Right lobe of liver (tissue), 6 donors: Measurements from ENCODE around the gene ACTN1. TPM values are rescaled to one million over a fixed set of nuclear protein-coding genes. Genes with fewer than 3 reads are reported as not detected.

ENCODE experiments used
- ATAC-seq, 4 donors: fragments of 200-7000 bp; cut with Tn5 transposase; one replicate each; pipeline ENCODE4 v1.9.1; 2020; ENCODE audit warnings: mild to moderate bottlenecking in 4 of 4, moderate library complexity in 4 of 4
- DNase-seq, 3 donors: peaks; one replicate each; pipeline ENCODE4 v3.0.0-alpha.2; 2020
- H3K27ac ChIP-seq, 3 donors: fragments of 200-600 bp; one replicate each; pipeline ENCODE4 v1.8.0; 2022
- H3K27me3 ChIP-seq, 2 donors: fragments of 200-600 bp; one replicate each; pipeline ENCODE4 v1.8.0; 2022
- H3K36me3 ChIP-seq, 4 donors: fragments of 200-600 bp; sonication (generic) in 1 of 4; one replicate each; pipeline versions ENCODE4 v1.5.1 to v1.8.0; 2017 to 2022; ENCODE audit warnings: control low read depth in 1 of 4
- H3K4me1 ChIP-seq, 4 donors: fragments of 200-600 bp; sonication (generic) in 1 of 4; one replicate each; pipeline versions ENCODE4 v1.5.1 to v1.8.0; 2017 to 2022; ENCODE audit warnings: control low read depth in 1 of 4
- H3K4me3 ChIP-seq, 3 donors: fragments of 200-600 bp; one replicate each; pipeline ENCODE4 v1.8.0; 2022
- H3K9me3 ChIP-seq, 4 donors: fragments of 200-600 bp; sonication (generic) in 1 of 4; one replicate each; pipeline versions ENCODE4 v1.5.1 to v1.8.0; 2017 to 2022; ENCODE audit warnings: control low read depth in 1 of 4
- CTCF ChIP-seq, 4 donors: fragments of 200-600 bp in 3 of 4; fragments of 450-650 bp in 1 of 4; IDR thresholded peaks; one replicate each; pipeline versions ENCODE4 v1.5.1 to v1.8.0; 2016 to 2022; ENCODE audit warnings: antibody characterized with exemption in 4 of 4, mild to moderate bottlenecking in 2 of 4
- POLR2A ChIP-seq: fragments of 450-650 bp; IDR thresholded peaks from one replicate; pipeline ENCODE4 v1.6.1; 2017; ENCODE audit warnings: antibody characterized with exemption, mild to moderate bottlenecking
- WGBS: methylation state at CpG from one replicate; pipeline ENCODE4 v1.1.6; 2018; ENCODE audit warnings: low coverage, low lambda C conversion rate; ENCODE audit not compliant: insufficient coverage; ENCODE audit errors: missing lambda C conversion rate; 5-methylcytosine and 5-hydroxymethylcytosine counted together
- intact Hi-C, 2 donors: fragments of 100-400 bp; cut with DNase I; formaldehyde crosslinking; loops; one replicate each; pipeline versions ENCODE4 v1.11.2 to v1.14.1; 2022
- total RNA-seq, 6 experiments: library from RNA; depleted of rRNA in 2 of 6; stranded (reverse); fragments of >200 nt in 2 of 6; fragmentation: NEBNext Ultra II Directional in 3 of 6; extraction: Animal tissue kit (Norgen Biotek cat#: 25700) in 3 of 6; gene quantifications; one replicate each; pipeline versions ENCODE4 v1.1.0 to v1.2.4, GENCODE V29; 2016 to 2023
- donor health status: DM: no; HTN: yes; CAD: no.
- donor health status: DM: no; HTN: no; CAD: no.
- donor health status: DM: no; HTN: no; CAD: no.
- donor health status: DM: no; HTN: yes; CAD: no.
- donor health status: DM: no; HTN: yes; CAD: no.

Gene ACTN1
- total RNA-seq, 6 experiments from 2014 or later = 53.1 to 145 (median 100) TPM

- DNase-seq (peak in 1 of 3 donors; percentile 67), ATAC-seq (peak; percentile 9 to 37 (median 30))
- no peak for TF ChIP-seq POLR2A
- TF ChIP-seq CTCF (IDR thresholded peaks at IDR 0.05) = no peak
- WGBS = 56% methylated on average over 15 of the region's 19 CpGs
- H3K36me3 ChIP-seq = no peaks in the 10 kb centered on the region
- intact Hi-C loops = no loop called here
- no peak overlapping the region for H3K4me3 ChIP-seq
- H3K4me1 ChIP-seq = peaks cover 0 to 59% (median 8%) of the 10 kb centered on the region in 4 donors
- peak overlapping the region; percentile 25 to 50 (median 47) for H3K27ac ChIP-seq
- no peaks in the 10 kb centered on the region for H3K27me3 ChIP-seq
- no peaks in the 10 kb centered on the region for H3K9me3 ChIP-seq
These were observed 27.9 kb downstream of the ACTN1 start for GRCh38 chr14:68951035-68951797.

GRCh38 chr14:68950111-68950510 lies 29.0 kb downstream of the ACTN1 start:
- no peak for ATAC-seq
- H3K4me1 ChIP-seq = peaks cover 0 to 59% (median 11%) of the 10 kb centered on the region in 4 donors

GRCh38 chr14:68949601-68949965 lies 29.5 kb downstream of the ACTN1 start:
- Histone ChIP-seq H3K4me1 (peaks cover 0 to 58% (median 9%) of the 10 kb centered on the region in 4 donors), H3K4me3 (no peak overlapping the region), H3K27me3 (no peaks in the 10 kb centered on the region), H3K36me3 (no peaks in the 10 kb centered on the region), H3K27ac (peak overlapping the region in 1 of 3 donors; percentile 23), H3K9me3 (no peaks in the 10 kb centered on the region)
- no peak for TF ChIP-seq CTCF (IDR thresholded peaks at IDR 0.05)
- no peak for TF ChIP-seq POLR2A
- DNase-seq (no peak), ATAC-seq (no peak)
- intact Hi-C loops = no loop called here
- WGBS = 63% methylated on average over 2 of the region's 2 CpGs

More at GRCh38 chr14:68950111-68950510, 29.0 kb downstream of the ACTN1 start:
- DNase-seq = no peak
- intact Hi-C loops = no loop called here
- 60% methylated on average over 4 of the region's 5 CpGs for WGBS
- TF ChIP-seq CTCF (IDR thresholded peaks at IDR 0.05) (no peak), POLR2A (no peak)
- Histone ChIP-seq H3K27me3 (no peaks in the 10 kb centered on the region), H3K9me3 (no peaks in the 10 kb centered on the region), H3K36me3 (no peaks in the 10 kb centered on the region), H3K27ac (no peak overlapping the region), H3K4me3 (no peak overlapping the region)

- Histone ChIP-seq H3K4me1 (peaks cover 0 to 56% (median 9%) of the 10 kb centered on the region in 4 donors), H3K27ac (peak overlapping the region in 2 of 3 donors; percentile 23 to 29), H3K36me3 (no peaks in the 10 kb centered on the region), H3K27me3 (no peaks in the 10 kb centered on the region), H3K4me3 (no peak overlapping the region), H3K9me3 (no peaks in the 10 kb centered on the region)
- TF ChIP-seq CTCF (IDR thresholded peaks at IDR 0.05) (no peak), POLR2A (no peak)
- no peak for DNase-seq
- no peak for ATAC-seq
- 50% methylated on average over 9 of the region's 12 CpGs for WGBS
- intact Hi-C loops = no loop called here
These were observed 30.2 kb downstream of the ACTN1 start for GRCh38 chr14:68948686-68949600.
